GM12892 (cell line): ENCODE measurements around the gene LYAR.

Experiments
- POLR2A ChIP-seq: IDR thresholded peaks from 2 replicates; pipeline ENCODE4 v1.6.1; 2011; ENCODE audit warnings: low read depth, low read length, control low read depth
- POLR2AphosphoS5 ChIP-seq: IDR thresholded peaks from 2 replicates; pipeline ENCODE4 v1.6.1; 2011; ENCODE audit warnings: low read depth, low read length, control low read depth

GRCh38 chr4:4315461-4316149, 25.7 kb upstream of the LYAR start:
- no peak for TF ChIP-seq POLR2A
- TF ChIP-seq POLR2AphosphoS5: no peak
